ENCODE measurements around the gene AKT1.
A peak's percentile ranks its signal among the peaks of the same experiment; 100 is the strongest.
"Not testable (repeated sequence)": the region's sequence is repeated elsewhere in the genome, so short reads cannot be mapped to it uniquely, and the experiment has no call there.

The AKT1 gene

GRCh38 chr14:104753528-104754212 is 41.9 kb downstream of the AKT1 start:
- DNase-seq (ENCODE audit: low spot score), result peak; percentile 28

- DNase-seq (ENCODE audit: low spot score), result peak; percentile 99
Measured at GRCh38 chr14:104752735-104753527, 42.6 kb downstream of the AKT1 start, which contains the start of gene SIVA1. Gene SIVA1, plus strand, starts transcription at chr14:104753147. Its CDS starts 55 bp downstream, at chr14:104753202.

GRCh38 chr14:104752423-104752734 is 43.2 kb downstream of the AKT1 start:
- DNase-seq (ENCODE audit: low spot score), result no peak

- DNase-seq (ENCODE audit: low spot score), result no peak
Measured at GRCh38 chr14:104751539-104752422, 43.8 kb downstream of the AKT1 start.

GRCh38 chr14:104750753-104751057 is 44.8 kb downstream of the AKT1 start:
- not testable (repeated sequence) for DNase-seq (ENCODE audit: low spot score)

- no peak for DNase-seq (ENCODE audit: low spot score)
Measured at GRCh38 chr14:104750056-104750752, 45.3 kb downstream of the AKT1 start.

- peak; percentile 72 for DNase-seq (ENCODE audit: low spot score)
Measured at GRCh38 chr14:104749111-104749649, 46.4 kb downstream of the AKT1 start.

GRCh38 chr14:104747876-104748275 is 47.7 kb downstream of the AKT1 start:
- DNase-seq (ENCODE audit: low spot score), result no peak

- DNase-seq (ENCODE audit: low spot score), result no peak
Measured at GRCh38 chr14:104746934-104747481, 48.5 kb downstream of the AKT1 start.

- DNase-seq (ENCODE audit: low spot score), result no peak
Measured at GRCh38 chr14:104746071-104746545, 49.4 kb downstream of the AKT1 start.

GRCh38 chr14:104745431-104745830 is 50.1 kb downstream of the AKT1 start:
- DNase-seq (ENCODE audit: low spot score), result no peak

GRCh38 chr14:104744484-104744883 is 51.1 kb downstream of the AKT1 start:
- DNase-seq (ENCODE audit: low spot score), result no peak

GRCh38 chr14:104743461-104744380 is 51.8 kb downstream of the AKT1 start:
- DNase-seq (ENCODE audit: low spot score), result peak; percentile 45

GRCh38 chr14:104742586-104743455 is 52.7 kb downstream of the AKT1 start:
- no peak for DNase-seq (ENCODE audit: low spot score)

GRCh38 chr14:104741803-104742251 is 53.7 kb downstream of the AKT1 start:
- DNase-seq (ENCODE audit: low spot score), result no peak

- DNase-seq (ENCODE audit: low spot score), result no peak
Measured at GRCh38 chr14:104741108-104741802, 54.3 kb downstream of the AKT1 start.

- no peak for DNase-seq (ENCODE audit: low spot score)
Measured at GRCh38 chr14:104739546-104740516, 55.7 kb downstream of the AKT1 start.
